ENCODE data around the gene ABCC12.
"Not testable (repeated sequence)": the region's sequence is repeated elsewhere in the genome, so short reads cannot be mapped to it uniquely, and the experiment has no call there.

- not testable (repeated sequence) for TF ChIP-seq CTCF (conservative IDR thresholded peaks at IDR 0.05); ZFX (IDR thresholded peaks at IDR 0.05)
Observed at GRCh38 chr16:48166617-48167016, 10.8 kb upstream of the ABCC12 start.

Data from C4-2B (cell line).